Vagina (tissue), 2 donors: Measurements from ENCODE around the gene HOXB3.

Source experiments
- CTCF ChIP-seq, 3 experiments: fragments of 450-650 bp in 2 of 3; fragments of 200-600 bp in 1 of 3; sonication (generic) in 1 of 3; IDR thresholded peaks; one replicate each; pipeline ENCODE4 v1.5.1; 2017 to 2019; ENCODE audit warnings: antibody characterized with exemption in 3 of 3, mild to moderate bottlenecking in 2 of 3, moderate library complexity in 2 of 3
- POLR2A ChIP-seq, 2 donors: fragments of 450-650 bp; IDR thresholded peaks; one replicate each; pipeline ENCODE4 v1.6.1; 2017; ENCODE audit warnings: antibody characterized with exemption in 2 of 2, mild to moderate bottlenecking in 2 of 2, moderate library complexity in 2 of 2
- POLR2AphosphoS5 ChIP-seq, 2 donors: sonication (generic); formaldehyde crosslinking; IDR thresholded peaks; one replicate each; pipeline ENCODE4 v1.9.0; 2017; ENCODE audit warnings: antibody characterized with exemption in 2 of 2, mild to moderate bottlenecking in 2 of 2, low read depth in 1 of 2; ENCODE audit not compliant: insufficient read depth in 1 of 2

DNA sequence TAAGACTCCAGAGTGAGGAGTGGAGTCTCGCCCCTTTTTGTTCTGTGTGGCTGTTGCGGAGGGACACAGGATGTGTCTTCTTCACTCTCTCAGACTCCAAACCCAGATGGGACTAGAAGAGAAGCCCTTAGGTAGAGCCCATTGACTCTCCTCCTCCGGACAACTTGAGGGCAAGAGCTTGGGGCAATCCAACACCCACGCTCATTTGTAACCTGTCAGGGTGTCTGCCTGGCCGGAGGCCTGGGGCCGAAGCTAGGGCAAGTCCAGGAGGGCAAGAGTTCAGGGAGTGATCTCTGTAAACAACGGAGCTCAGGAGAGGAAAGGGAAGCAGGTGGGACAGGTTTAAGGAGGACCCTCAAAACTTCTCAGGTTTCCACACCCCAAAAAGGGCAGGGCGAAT, 57.8 kb downstream of the HOXB3 start:
- no peak for TF ChIP-seq CTCF (IDR thresholded peaks at IDR 0.05)
- no peak for TF ChIP-seq POLR2AphosphoS5 (IDR thresholded peaks at IDR 0.05; ENCODE audit: insufficient read depth in 1 of 2, low read depth in 1 of 2)
- no peak for TF ChIP-seq POLR2A (IDR thresholded peaks at IDR 0.05)
